Cardiac septum (tissue), 1 donor: ENCODE measurements around the gene RASSF3. TPM values are rescaled to one million over a fixed set of nuclear protein-coding genes. Genes with fewer than 3 reads are reported as not detected.

Experiments used
- DNase-seq: peaks from one replicate; pipeline ENCODE4 v3.0.0-alpha.2; 2020; ENCODE audit warnings: low spot score
- intact Hi-C: fragments of 100-400 bp; cut with DNase I; formaldehyde crosslinking; loops from one replicate; pipeline ENCODE4 v1.14.0; 2022
- total RNA-seq: library from RNA; stranded (reverse); fragmentation: NEBNext Ultra II Directional; extraction: Animal tissue kit (Norgen Biotek cat#: 25700); gene quantifications from one replicate; pipeline ENCODE4 v1.2.1, GENCODE V29; 2021
- donor health status: DM: no; HTN: no; CAD: no.

RASSF3 gene
- total RNA-seq, 1 donor from 2014 or later = 98.8 TPM

DNA sequence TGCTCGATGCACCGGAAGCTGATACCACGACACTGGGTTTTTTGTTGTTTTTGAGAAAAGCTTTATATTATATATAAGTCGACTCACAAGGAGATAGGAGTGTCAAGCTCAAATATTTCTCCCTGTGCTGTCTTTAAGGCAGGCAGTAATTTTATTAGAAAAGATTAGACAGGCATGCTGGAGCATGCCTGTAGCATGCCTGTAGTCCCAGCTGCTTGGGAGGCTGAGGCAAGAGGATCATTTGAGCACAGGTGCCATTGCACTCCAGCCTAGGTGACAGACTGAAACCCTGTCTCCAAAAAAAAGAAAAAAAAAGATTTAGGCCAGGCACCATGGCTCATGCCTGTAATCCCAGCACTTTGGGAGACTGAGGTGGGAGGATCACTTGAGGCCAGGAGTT lies 97.1 kb downstream of the RASSF3 start:
- no peak for DNase-seq

DNA sequence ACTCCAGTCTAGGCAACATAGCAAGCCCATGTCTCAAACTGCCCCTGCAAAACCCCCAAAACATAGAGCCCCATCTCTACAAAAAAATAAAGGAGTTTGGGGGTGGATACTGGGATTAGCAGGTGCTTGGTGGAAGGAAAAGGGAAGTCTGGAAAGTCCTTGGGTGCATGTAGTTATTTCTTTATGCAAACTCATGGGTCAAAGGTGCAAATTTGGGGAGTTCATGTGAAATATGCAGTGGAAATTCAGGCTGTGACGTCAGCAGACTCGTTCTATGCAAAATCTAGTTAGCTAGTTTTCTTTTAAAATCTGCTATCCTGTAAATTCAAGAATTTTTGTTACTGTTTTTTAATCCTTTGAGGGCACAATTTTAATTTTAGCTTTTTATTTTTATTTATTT lies 97.6 kb downstream of the RASSF3 start:
- intact Hi-C loops = no loop called here
- DNase-seq = no peak

More for the DNA sequence above, 97.1 kb downstream of the RASSF3 start:
- intact Hi-C loops = no loop called here

DNA sequence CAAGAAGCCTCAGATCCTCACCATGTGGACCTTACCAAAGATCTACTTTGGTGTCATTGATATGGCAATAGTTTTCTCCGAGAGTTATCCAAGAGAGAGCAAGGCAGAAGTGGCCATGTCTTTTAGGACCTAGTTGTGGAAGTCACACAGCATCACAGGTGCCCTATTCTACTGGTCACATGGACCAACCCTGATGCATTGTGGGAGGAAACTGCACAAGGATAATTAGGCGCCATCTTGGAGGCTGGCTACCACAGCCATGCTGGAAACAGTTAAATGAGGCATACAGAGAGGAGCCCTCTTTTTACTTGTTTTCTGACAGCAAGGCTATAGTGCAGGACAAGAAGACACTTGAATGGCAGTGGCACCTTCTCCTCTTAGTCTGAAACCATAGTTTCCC lies 99.1 kb downstream of the RASSF3 start:
- intact Hi-C loops = no loop called here
- no peak for DNase-seq

DNA sequence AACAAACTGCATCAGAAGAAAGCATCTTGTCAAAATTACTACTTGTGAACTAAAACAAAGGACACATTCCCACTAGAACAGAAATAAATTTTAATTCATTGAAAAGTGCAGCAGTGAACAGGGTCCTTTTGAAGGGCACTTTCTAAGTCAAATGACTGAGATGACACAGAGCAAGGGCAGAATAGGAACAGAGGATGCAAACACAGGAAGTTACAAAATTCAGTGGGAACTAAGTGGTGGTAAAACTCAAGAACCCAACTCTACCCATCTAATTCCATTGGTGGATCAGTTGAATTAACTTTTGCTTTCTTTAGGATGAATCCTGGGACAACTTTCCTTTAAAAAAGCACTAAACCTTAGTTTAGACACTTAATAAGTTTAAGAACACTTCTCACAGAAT lies 103.1 kb downstream of the RASSF3 start:
- no peak for DNase-seq
- intact Hi-C loops = no loop called here

DNA sequence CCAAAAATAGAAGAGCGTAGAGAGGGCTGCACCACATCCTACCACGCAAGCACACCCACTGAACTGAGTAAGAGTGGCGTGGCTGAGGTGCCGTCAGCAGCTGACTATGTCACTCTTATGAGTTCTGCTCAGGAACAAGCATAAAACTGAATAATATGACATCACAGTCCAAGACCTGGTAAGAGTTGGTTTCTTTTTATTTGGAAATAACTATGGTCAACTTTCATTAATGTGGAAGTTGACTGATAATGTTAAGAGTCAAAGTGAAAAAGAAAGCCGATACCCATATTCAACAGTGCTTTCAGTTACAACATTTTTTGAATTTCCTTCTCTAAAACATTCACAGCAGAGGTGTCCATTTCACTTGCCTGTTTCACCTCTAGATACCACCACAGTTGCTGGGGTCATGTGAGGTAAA lies 104.3 kb downstream of the RASSF3 start:
- no peak for DNase-seq
- intact Hi-C loops = no loop called here

DNA sequence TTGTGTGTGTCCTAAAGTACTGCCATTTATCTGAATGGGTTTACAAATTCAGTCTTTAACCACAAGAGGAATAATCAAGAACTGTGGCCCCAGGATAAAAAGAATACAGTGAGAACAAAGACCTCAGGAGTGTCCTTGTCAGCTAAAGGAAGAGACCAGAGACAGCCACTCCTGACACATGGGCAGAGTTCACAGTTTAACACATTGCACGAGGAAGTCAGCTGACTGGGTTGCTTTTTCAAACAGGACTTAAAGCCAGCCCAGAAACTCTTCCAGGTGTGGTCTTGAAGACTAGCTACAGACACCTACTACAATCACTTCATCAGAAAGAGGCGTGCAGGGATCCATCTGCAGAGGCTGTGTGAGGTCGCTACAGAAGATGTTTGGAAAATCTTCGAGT lies 106.1 kb downstream of the RASSF3 start:
- intact Hi-C loops = no loop called here
- no peak for DNase-seq

DNA sequence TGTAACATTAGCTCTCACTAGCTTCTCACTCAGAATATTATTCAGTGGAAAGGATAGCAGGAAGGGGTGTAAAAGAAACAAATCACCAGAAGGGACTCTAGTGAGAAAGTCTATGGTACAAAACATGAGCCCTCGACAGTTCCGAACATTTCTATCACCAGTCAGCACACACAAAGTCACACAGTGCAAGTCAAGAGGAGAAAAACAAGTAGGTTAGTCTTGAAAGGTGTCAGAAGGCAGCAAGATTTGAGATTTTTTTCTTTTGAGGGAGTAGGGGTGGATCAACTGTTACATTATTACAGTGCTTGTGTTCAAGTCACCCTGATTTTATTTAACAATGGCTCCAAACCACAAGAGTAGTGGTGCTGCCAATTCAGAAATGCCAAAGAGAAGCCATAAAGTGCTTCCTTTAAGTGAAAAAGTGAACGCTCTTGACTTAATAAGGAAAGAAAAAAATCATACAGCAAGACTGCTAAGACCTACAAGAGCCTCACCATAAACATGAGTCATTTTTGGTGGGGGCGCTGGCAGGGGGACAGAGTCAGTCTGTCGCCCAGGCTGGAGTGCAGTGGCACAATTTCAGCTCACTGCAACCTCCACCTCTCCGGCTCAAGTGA lies 106.7 kb downstream of the RASSF3 start:
- intact Hi-C loops = no loop called here
- no peak for DNase-seq

DNA sequence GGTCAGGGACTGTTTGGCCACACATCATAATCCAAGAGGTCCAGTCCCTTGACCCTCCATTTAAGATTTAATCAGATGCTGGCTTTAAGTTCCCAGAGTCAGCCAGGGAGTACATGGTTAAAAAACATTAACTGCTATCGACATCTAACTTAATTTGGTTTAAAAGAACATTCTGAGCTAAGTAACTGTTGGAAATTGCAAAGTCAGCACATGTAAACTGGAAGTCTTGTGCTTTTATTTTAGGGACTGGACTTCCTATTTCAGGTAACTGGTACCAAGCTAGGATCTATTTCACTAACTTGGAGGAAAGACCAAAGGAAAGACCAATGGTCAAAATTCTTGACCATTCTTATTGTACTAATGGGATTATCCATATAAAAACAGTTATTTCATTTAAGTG lies 108.4 kb downstream of the RASSF3 start:
- intact Hi-C loops = no loop called here
- no peak for DNase-seq

DNA sequence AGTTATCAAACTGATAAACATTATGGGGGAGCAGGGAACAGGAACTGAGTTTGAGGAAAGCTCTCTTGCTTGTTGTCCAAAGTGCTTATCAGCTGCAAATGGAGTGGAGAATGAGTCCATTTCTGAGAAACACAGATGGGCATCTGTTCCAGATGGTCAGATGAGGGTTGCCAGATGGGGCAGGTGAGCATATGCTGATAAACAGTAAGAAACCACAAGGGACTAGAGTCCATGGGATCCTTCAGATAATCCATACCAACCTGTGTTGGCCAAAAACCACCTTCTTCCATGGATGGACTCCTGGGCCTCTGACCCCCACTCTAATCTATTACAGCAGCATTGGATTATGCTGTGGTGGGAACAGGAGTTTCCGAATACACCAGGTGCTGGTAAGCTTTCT lies 110.6 kb downstream of the RASSF3 start:
- no peak for DNase-seq
- intact Hi-C loops = no loop called here

DNA sequence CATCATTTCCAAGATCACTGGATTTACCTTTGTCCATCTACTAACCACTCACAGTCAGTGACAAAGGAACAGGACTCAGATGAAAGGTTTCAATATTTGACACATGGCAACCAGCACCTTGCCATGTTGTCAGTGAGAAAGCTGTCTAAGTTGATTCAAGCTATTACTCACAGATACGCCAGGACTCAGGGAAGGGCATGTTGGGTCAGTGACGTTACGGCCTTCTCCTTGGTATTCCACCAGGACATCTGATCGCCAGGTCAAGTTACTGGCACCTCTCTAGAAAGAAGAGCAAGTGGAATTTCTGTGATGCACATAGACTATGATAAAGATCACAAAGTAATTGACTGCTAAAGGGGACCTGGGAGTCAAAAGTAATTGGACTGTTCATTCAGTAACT lies 112.5 kb downstream of the RASSF3 start:
- intact Hi-C loops = no loop called here
- no peak for DNase-seq

DNA sequence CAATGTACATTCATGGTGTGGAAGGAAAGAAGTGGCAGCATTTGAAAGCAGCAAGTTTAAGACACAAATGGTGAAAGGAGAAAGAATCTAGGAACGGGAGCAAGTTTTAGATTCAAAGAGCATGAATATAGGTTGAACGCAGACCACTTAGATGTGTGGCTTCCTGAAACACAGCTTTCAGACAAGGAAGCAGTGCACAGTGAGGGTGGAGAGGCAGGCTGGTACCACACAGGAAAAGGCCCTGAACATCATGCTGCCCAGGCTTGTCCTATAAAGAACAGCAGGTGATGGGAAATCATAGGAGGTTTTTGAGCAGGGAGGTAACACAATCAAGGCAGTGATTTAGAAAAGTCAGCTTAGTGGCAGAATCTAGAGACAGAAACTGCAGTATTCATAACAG lies 113.3 kb downstream of the RASSF3 start:
- DNase-seq = no peak
- intact Hi-C loops = no loop called here

DNA sequence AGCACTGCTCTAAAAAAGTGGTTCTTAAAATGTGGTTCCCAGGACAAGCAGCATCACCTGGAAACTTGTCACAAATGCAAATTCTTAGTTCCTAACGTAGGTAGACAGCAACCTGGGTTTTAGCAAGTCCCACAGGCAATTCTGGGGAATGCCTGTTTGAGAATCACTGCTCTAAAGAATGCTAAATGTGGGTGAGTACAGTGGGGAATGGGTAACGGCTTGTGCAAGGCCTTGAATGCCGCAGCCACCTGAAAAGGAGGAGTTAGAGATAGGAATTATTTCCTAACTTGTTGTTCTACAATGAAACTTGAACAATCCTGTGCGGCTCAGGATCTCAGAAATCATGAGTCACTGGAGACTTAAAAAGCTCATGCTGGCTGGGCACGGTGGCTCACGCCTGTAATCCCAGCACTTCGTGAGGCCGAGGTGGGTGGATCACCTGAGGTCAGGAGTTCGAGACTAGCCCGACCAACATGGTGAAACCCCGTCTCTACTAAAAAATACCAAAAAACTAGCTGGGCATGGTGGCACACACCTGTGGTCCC lies 114.0 kb downstream of the RASSF3 start:
- DNase-seq = no peak
- intact Hi-C loops = no loop called here

DNA sequence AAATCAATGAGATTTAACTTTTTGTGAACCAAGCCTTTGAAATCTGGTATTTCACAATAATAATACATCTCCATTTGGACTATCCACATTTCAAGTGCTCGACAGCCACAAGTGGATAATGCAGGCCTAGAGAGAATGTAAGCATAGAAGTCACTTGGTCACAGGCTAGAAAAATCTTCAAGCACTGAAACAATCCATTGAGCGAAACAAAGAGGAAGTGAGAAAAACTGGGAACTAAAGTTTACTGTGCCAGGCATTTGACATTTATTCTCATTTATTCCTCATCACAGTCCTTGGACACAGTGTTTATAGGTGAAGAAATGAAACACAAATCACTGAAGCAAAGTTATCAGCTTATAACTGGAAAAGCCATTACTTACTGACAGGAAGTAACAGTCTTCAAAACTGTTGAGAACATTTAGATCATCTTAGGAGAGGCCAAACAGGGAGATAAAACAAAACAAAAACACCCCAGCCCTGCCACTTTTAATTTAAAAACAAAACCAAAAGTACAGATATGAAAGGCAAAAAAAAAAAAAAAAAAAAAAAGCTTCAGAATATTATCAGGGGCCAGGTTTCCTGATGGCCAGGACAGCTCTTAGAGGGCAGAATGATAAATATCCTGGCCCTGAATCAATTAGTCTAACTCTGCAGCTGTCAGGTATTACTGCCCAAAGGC lies 119.8 kb downstream of the RASSF3 start:
- intact Hi-C loops = no loop called here
- DNase-seq = no peak

DNA sequence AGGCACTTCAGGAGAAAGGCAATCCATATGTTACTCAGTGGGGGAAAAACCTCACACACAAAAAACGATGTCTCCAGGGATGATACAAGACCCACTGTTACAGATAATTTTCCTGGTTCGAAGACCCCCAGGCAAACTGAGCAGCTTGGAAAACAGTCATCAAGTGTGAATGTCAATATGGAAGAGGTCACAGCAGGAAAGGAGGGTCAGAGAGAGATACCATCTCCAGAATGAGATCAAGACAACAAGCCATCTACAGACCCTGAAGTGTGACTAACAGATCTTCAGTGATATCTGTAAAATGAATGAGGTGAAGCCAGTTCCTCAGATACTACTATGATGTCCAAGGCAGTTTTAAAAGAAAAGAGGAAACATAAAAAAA lies 120.3 kb downstream of the RASSF3 start:
- no peak for DNase-seq
- intact Hi-C loops = no loop called here

DNA sequence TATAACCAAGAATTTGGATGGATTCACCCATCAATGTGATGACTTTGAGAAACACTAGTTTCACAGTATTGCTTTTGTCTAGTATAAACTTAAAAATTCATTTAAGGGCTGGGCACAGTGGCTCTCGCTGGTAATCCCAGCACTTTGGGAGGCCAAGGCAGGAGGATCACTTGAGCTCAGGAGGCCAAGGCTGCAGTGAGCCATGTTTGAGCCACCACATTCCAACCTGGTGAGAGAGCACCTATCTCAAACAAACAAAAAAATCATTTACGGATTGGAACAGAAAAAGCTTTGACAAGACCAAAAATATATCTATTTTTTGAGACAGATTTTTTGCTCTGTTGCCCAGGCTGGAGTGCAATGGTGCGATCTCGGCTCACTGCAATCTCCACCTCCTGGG lies 121.4 kb downstream of the RASSF3 start:
- DNase-seq = no peak
- intact Hi-C loops = no loop called here

DNA sequence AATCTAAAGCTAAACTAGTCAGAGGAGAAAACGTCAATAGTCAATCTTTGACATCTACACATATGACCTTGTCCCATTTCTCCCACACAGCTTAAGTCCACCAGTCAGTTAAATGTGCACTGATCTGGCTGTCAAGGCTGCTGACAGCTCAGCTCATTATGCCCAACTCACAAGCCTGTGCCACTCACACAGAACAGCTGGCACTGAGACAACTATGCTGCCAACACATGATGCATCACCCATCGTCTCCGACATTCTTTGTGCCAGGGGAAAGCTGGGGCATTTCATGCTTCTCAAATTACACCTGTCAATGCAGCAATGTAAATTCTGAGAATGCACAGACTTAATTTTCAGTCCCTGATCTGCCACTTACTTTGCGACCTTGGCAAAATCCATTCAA lies 123.6 kb downstream of the RASSF3 start:
- peak; percentile 82 for DNase-seq
- intact Hi-C loops = no loop called here

DNA sequence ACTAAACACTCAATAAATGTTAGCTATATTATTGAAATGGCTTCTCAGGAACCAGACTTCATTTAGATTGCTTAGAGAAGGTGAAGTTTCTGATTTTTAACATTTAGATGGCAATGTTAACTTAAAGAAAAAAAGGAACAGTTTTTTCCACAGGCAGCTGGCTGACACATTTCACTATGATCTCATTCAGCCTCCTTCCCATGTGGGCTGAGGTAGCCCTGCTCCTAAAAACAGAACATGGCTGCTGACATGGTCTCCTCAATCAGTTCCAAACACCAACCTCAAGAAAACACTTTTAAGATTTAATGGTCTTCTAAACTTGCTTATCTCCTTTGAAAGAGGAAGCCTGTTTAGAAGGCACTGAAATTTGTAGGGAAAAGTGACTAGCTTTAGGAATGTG lies 125.1 kb downstream of the RASSF3 start:
- intact Hi-C loops = no loop called here
- no peak for DNase-seq

DNA sequence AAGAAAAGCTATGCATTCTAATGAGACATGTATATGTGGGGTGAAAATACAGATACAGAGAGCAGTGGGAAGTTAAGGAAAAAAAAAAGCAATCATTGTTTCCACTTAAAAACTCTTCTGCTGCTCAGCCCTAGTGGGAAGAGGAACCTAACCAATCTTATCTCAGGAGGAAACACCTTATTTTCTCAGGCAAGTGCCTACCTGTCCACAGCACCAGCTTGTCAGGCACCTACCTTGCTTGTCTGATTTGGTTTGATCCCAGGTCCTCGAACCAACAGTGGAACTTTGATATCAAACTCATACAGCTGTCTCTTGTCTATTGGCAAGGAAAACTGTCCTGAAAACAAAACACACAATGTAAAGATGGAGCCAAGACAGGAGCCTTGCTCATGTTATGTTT lies 126.5 kb downstream of the RASSF3 start:
- no peak for DNase-seq
- intact Hi-C loops = no loop called here

DNA sequence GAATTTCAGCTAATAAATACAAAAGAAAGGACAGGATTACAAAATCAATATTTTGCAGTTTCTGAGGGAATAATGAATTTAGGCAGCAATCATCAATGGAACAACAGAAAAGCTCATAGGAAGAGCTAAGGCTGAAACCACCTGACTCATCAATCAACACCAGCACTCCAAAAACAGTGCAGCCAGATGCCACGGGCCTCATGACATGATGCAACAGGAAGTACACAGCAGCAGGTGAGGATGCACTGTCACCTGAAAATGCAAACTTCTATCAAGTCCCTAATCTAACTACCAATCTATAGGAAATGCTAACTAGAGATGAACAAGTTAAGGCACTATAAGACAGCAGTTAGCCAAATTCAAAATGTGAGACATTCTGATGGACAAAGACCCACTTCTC lies 127.2 kb downstream of the RASSF3 start:
- DNase-seq = no peak
- intact Hi-C loops = no loop called here

DNA sequence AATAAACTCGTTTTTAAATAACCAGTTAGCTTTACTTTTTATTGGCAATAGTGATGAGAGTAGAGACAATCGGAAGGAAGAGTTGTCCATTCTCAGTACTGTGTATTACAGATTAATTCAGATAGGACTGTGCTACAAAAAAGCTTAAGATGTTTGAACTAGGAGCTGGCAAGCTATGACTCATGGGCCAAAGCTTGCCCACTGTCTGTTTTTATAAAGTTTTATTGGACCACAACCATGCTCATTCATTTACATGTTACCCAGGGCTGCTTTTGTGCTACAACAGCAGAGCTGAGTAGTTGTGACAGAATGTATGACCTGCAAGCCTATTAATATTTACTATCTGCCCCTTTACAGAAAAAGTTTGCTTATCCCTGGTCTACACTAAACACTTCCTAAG lies 129.5 kb downstream of the RASSF3 start:
- DNase-seq = no peak
- intact Hi-C loops = no loop called here

DNA sequence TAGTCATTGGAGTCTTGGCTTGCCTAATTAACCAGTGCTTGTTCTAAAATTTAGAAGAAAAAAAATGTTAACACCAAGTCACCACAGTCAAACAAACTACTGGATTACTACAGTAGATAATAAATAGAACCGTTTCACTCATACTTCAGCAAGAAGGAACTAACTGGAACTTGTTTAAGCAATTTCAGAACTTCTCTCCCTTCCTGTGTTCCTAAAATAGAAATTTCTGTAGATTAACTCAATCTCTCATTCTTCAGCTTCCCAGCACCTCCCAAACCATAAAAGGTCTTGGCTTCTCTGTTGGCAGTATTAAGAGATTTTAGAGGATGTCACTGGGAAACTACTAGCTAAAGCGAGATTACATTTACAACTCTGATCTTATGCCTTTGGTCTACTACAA lies 130.4 kb downstream of the RASSF3 start:
- no peak for DNase-seq
- intact Hi-C loops = no loop called here

DNA sequence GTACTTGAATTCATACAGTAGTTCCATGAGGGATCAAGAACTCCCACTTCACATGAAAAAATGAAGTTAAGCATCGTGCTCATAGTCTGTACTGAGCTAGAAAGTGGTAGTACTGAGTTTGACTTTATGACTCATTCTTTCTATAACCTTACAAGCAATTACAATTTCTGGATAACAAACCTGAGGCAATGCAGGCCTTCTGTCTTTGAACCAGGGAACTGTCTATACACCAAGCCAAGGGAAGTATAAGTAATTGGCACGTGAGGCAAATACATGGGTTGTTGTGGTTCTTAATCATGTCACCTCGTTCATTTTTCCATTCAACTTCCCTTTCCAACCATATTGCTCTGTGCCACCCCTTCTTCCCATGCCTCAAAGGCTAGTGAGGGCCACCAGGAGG lies 132.1 kb downstream of the RASSF3 start:
- DNase-seq = no peak
- intact Hi-C loops = no loop called here
